Liver (tissue), 2 donors: Measurements from ENCODE around the gene SPTBN2.

Experiments
- YY1 ChIP-seq: IDR thresholded peaks from 2 replicates; pipeline ENCODE4 v1.6.1; 2016; ENCODE audit warnings: antibody characterized with exemption, mild to moderate bottlenecking
- TF ChIP-seq, protein P1 (sequence below): fragments of 150-350 bp; IDR thresholded peaks from 2 replicates; pipeline ENCODE4 v1.5.1; 2017; ENCODE audit warnings: improper control_type of control experiment, low read depth, low read length; ENCODE audit not compliant: missing input control
- donor health status: healthy.

DNA sequence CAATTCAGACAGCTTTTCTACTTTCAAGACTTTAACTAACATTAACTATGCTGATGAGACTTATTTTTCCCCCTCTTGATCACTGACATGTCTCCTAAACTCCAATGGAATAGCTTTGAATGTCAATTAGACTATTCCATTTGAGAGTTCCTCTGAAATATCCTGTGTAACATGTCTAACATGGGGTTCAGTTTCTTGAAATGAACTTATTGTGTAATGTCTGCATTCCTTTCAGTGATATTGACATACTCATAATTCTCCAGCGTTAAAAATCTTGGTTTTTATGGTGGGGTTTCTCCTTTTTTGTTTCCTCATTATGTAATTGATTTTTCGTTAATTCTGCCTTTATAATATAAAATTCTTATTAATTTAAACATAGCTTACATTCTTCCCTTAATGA is 37.7 kb upstream of the SPTBN2 start:
- TF ChIP-seq, protein P1, sequence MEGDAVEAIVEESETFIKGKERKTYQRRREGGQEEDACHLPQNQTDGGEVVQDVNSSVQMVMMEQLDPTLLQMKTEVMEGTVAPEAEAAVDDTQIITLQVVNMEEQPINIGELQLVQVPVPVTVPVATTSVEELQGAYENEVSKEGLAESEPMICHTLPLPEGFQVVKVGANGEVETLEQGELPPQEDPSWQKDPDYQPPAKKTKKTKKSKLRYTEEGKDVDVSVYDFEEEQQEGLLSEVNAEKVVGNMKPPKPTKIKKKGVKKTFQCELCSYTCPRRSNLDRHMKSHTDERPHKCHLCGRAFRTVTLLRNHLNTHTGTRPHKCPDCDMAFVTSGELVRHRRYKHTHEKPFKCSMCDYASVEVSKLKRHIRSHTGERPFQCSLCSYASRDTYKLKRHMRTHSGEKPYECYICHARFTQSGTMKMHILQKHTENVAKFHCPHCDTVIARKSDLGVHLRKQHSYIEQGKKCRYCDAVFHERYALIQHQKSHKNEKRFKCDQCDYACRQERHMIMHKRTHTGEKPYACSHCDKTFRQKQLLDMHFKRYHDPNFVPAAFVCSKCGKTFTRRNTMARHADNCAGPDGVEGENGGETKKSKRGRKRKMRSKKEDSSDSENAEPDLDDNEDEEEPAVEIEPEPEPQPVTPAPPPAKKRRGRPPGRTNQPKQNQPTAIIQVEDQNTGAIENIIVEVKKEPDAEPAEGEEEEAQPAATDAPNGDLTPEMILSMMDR: no peak
- TF ChIP-seq YY1: no peak
